Astrocyte of the hippocampus (primary cell): ENCODE results near the gene ARHGAP10.

ENCODE experiments used
- DNase-seq: peaks from one replicate; pipeline ENCODE4 v3.0.0; 2011; ENCODE audit warnings: low read depth, low spot score

ARHGAP10 gene

DNA sequence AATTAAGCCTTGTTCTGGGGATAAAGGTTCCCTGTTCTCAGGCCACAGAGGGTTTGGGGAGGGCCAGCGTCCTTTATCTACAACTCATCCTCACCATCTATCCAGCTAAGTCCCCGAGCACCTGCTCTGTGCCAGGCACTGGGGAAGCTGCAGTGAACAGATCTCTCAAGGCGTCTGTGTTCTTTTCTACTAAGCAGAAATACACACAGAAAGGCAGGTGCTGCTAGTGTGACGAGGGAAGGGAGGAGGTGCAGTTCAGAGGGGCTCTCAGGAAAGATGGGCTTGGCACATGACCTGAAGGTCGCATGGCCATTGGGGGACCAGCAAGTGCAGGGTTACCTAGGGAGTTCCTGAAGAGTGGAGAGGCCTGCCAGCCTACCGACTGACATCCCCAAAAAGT, 358.1 kb downstream of the ARHGAP10 start:
- DNase-seq = no peak

DNA sequence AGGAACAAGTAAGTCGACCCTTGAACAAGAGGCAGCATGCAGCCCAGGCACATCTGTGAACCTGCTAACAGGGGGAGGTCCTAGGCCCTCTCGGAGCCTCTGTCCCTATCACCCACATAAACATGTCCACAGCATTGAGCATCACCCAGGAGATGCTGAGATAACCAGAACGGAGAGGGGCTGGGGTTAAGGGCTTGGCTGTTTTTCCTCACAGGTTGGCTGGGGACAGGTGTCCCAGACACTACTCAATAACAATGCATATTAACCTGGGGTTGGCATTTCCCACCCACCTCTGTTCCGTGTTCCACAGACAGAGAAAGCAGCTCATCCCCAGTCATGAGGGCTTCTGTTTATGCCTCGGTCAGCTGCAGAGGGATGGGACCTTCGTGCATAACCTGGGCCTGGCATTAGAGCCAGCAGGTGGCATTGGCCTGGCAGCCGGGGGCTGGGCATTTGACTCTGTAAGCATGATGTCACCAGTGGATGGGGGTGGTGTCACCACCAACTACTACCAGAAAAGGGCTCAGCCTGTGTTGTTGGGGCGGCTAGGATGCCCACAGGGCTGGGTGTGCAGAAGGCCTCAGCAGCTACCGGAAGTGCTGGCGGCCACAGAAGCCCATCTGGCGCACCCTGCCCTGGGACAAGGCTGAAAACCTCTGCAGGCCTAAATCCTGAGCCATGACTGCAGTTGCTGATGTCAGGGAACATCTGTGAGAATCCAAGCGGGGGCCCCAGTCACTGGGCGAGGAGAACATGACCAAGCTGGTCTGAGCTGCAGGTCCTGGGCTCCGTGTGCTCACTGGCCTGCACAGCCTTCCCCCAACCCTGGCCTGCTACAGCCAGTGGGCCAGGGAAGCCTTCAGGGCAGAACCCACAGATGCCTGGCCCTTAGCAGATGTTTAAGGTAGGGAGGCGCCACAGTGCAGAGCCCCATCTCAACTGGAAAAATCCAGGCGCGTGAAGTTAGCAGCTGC, 358.9 kb downstream of the ARHGAP10 start:
- no peak for DNase-seq

DNA sequence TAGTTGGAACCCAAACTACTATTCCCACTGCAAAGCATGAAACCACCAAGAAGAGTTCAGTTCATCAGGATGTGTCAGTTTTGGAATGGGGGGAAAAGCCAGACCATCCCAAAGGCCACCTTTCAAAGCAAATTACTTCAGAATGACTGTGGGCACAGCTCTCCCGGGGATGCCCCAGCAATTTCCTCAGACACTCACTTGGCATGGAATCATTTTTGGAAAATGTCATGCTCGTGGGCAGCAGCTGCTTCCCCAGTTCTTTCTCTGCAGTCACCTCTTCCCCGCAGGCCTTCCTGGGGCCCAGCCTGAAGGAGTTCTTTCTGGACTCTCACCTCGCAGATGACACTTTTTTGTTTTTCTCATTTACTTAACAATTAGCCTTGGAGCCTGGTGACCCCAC, 360.0 kb downstream of the ARHGAP10 start:
- no peak for DNase-seq

DNA sequence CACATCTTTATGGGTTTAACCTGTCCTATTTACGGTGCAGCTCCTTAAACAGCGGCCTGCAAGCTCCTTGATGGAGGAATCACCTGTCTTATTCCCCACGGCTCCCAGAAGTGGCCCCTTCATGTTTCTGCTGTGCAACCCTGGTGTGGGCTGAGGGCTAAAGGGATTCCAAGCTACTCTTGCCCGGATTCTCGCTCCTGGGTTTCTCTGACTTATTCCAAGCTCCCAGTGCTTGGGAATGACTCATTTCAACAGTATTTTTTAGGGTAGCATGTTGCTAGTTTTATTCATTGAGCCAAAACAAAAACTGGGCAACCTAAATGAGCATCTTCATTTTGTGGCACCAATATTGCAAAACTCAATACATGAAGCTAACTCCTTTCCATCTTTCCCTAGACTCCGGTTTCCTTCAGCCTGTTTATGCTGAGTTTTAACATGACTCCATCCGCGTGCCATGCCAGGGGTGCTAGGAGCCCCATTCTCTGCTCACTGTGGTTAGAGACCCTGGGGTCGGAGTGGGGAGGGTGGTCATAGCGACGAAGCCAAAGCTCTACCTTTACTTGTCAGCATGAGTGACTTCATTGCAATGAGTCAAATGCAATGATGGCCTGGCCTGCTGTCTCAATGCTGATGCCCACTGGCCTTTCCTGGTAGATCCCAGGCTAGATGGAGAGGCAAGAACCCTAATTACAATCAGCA, 360.6 kb downstream of the ARHGAP10 start:
- peak; percentile 45 for DNase-seq

DNA sequence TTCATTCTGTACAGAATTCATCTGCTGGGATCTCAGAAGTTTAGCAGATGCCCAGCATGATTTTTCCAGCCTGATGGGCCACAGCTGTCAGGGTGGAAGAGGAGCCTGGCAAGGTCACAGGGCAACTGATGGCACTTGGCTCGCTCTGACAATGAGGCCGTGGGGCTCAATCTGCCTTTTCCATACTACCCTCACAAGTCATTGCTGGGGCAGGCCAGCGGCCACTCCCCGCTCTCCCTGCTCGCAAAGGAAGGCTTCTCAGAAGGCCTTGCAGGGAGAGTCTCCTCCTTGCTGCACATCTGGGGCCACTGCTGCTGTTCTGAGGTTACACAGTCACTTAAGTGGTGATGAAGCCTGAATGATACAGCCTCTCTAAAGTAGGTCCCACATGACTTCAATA, 361.2 kb downstream of the ARHGAP10 start:
- DNase-seq = no peak

DNA sequence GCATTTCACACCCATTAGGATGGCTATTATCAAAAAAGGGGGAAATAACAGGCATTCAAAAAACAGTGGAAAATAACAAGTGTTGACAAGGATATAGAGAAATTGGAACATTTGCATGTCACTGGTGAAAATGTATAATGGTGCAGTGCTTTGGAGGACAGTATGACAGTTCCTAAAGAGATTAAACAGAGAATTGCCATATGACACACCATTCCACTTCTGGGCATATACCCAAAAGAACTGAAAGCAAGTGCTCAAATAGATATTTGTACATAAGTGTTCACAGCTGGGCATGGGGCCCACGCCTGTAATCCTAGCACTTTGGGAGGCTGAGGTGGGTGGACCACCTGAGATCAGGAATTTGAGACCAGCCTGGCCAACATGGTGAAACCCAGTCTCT, 362.3 kb downstream of the ARHGAP10 start:
- DNase-seq = no peak

DNA sequence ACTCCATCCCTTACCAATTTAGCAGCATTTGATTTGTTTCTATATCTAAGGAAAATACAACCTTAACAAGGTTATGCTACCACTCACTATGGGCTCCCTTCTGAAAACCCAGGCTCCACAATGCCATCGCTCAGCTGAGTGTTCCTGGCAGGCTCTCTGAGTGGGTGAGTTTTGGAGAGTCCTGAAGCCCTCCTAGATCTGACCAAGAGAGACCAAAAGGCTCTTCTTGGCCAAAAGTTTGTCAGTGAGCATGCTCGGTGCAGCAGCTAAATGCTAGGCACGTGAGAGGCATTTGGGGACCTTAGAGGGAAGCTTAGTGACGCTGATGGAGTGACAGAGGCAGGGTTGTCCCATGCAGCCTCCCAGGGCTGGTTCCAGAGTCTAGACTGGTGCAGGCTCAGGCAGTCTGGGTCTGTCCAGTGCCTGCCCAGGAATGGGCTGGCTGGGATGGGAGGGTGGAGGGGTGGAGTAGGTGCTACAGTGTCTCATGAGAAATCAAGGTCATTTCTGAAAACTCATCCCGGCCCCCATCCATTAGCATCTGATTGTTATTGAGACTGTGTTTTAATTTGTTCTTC, 363.5 kb downstream of the ARHGAP10 start:
- DNase-seq = no peak

DNA sequence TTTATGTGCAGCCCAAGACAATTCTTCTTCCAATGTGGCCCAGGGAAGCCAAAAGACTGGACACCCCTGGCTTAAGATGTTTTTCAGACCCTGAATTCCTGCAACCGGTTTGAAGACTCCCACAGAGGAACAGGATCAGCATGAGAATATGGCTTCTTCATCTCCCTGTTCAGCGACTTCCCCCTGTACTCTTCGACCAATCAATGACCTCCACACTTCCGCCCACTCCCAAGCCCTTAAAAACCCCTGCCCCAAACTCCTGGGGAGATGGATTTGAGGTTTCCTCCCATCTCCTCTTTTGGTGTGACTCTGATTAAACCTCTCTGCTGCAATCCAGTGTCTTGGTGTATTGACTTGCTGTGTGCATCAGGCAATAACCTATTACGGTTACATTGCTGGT, 365.9 kb downstream of the ARHGAP10 start:
- DNase-seq = no peak

DNA sequence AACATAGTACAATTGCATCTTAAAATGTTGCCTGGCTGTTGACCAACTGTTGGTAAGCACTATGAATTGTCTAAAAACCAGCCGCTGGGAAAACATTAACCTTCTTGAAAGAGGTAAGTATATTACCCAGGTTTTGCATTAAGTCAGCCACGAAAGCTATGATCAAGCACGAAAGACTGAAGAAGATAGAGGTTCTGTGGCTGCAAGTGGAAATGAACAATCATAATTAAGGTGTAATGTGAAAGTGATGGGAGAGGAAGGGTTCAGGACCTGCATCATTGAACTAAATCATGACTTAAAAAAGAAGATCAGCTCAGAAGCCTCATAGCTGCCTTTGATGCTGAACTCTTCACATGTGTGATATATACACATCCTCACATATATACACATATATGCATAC, 369.3 kb downstream of the ARHGAP10 start:
- no peak for DNase-seq

DNA sequence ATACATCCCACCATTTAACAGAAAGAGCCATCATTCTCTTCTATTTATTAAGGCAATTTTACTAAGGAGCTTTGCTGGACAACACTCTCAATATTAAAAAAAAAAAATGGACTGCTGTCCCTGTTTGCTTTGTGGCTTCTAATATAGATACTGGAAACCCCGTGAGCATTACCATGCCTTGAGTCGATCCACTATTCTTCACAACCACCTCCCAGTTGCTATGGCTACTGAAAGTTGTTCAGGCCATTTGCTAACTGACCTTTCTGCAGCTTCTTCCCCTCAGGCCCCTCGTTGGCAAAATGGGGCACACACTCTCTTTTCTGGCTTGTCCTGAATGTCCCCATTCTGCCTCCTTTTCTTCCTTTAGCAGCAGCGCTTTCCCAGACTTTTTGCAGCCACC, 369.9 kb downstream of the ARHGAP10 start:
- no peak for DNase-seq

DNA sequence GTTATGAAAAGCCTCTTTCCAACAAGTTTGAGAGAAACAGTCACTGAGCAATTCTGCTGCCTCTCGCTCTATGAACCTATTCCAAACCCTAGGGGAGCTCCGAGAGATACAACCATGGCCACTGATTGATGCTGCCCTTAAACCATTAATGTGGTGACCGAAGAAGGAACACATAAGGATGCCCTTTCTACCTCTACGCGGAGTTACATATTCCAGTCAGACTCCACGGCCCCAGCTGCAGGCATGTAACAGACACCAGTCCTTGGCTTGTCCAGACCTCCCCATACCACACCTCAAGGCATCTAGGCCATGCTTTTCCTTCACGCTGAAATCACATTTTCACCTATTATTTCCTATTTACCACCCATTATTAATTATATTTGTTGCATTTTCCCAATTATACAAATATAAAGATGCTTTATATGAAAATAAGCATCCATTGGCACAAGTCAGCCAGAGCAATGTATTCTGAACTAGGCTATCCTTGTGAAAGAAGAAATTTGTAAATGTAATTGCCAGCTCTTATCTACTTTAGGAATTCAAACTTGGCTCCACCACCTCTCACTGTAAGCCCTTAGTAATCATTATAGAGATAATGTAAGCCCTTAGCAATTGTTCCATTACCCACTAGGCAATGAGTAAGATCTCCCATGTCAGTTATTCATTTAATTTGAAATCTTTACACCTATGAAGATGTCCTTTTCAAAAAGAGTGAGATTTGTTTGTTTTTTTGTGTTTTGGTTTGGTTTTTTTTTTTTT, 371.9 kb downstream of the ARHGAP10 start:
- DNase-seq = peak; percentile 59

DNA sequence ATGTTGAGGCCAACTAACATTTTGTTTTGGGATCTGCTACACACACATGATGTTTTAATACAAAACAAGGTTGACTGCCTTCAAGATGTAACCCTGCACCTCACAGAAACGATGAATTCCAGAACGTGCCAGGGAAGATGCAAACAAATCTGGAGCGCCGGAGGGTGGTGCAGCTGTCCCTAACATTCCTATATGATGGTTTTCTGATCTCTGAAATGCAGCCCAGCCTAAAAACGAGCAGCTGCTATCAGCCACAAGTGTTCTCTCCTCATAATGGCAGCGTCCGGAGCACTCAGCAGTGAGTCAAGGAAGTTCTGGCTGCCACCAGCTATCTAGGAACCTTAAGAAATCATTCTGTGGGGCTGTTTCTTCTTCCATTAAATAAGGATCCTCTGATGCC, 376.9 kb downstream of the ARHGAP10 start:
- DNase-seq = no peak

DNA sequence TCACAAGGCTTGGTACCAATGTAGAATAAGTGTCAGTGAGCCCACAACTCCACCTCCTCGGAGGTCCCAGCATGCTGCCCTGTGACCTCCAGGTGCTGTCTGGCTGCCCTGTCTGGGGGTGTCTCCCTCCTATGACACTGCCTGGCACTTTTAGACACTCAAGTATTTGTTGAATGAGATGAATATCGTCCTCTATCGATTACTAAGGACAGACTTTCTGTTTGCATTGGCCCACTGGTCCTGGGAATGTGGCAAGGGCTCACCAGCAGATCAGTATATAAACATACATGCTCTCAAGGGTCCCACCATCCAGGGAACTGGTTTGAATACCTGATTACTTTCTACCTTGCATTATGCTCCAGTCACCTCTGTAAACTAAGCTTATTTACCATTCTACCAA, 377.3 kb downstream of the ARHGAP10 start:
- no peak for DNase-seq

DNA sequence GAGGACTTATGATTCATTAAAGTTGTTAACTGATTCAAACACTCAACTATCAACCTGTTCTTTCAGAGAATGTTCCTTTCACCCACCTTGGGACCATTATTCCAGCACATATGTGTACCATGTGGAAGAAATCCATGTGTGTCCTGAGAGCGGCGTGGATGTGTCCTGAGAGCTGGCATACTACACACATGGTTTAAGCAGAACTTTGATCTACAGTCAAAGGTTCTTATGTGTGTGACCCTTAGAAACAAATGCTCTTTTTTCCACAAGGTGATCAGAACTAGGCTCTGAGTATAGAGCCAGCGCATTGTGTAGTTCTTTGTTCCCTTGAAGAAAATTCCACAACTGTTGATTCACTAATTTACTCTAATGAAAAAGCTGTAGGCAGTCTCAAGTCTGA, 378.3 kb downstream of the ARHGAP10 start:
- DNase-seq = peak; percentile 20

DNA sequence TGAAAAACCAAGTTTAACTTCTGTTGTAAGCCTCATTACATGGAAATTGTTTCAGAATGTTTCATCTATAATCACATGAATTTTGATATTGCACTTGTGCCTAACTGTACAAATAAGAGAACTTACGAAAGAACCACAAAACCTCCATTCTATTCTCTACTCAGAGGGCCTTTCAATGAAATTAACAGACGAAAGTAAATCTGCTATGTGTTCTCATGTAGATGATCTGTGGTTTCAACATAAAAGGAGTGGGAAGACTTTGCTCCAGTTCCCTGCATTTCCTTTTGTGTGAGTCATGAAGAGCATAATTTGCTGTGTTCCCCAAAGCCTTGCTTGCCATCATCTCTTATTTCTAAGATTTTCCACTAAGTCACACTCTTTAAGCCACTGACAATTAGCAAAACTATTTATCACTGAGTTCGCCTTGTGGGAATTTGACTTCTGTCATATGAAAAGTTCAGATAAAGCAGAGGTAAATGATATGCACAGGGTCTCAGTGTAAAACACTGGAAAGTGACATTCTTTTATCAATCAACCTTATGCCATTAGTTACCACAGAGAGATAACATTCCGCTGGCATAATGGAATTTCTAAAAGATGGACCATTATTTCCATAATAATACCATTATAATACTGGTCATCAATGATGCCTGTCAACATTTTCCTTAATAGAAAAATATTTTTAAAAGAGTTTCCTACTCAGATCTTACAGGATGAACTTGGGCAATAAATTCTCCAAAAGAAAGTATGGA, 380.5 kb downstream of the ARHGAP10 start:
- peak; percentile 91 for DNase-seq

DNA sequence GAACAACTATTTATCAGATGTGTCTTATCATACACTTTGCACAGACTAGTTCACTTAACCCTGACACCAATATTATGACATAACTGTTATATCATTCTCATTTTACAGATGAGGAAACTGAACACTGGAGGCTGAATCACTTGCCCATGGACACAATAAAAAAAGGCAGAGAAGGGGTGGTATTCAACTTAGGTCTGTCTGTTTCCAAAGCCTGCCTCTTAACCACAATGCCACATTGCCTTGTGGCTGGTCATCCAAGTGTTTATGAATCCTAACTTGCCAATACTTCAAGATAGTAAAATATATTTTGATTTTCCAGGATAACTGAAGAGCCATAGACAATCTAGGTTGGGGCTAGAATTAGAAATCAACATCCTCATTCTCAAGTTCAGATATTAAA, 382.5 kb downstream of the ARHGAP10 start:
- no peak for DNase-seq

DNA sequence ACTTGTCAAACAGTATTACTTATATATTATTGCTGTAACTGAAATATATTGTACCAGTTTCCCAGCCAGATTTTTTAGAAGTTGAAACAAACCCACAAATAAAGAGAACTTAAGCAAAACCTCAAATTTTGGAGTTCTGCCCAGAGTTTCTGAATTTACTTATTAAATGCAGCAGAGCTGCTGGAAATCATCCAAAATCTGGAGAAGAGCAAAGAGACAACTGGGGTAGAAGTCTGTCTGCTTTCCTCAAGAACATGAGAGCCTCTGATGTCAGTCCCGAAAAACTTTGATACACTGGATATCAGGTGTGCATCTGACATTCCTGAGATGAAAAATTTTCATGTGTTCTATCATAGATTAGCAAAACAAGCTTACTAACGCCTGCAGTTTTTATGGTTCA, 384.4 kb downstream of the ARHGAP10 start:
- peak; percentile 65 for DNase-seq

DNA sequence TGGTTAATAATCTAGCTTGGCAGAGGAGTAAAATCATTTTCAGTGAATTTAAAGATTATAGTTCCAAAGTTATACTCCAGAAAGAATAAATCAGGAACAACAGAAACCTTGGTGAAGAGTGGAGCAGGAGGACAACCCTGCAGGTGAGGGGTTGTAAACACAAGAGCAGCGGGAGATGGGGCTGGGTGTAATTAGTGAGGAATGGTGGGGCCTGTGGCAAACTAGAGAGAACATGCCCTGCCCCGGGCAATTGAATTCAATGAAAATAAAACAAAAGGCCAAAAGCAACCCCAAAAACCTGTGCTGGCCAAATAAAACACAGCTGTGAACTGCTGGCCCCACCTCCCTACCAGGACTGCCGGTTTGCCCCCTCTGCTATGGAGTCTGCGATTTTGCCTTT, 385.1 kb downstream of the ARHGAP10 start:
- DNase-seq = peak; percentile 12

DNA sequence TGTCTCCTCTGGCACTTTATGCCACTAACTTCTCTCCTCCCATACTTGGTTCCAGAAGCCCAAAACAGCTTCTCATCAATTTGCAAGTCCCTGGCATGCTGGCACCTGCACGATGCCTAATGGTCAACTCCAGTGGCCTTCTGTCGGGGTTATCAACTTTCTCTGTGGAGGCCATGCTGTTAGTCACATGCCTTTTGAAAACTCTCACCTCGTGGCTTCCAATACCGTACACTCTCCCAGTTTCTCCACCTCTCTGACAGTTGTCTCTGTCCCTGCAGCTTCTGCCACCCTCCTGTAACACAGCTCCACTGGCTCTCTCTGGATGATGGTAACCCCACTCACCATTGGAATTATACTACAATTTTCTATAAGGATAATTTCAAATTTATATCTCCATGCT, 386.3 kb downstream of the ARHGAP10 start:
- DNase-seq = no peak

DNA sequence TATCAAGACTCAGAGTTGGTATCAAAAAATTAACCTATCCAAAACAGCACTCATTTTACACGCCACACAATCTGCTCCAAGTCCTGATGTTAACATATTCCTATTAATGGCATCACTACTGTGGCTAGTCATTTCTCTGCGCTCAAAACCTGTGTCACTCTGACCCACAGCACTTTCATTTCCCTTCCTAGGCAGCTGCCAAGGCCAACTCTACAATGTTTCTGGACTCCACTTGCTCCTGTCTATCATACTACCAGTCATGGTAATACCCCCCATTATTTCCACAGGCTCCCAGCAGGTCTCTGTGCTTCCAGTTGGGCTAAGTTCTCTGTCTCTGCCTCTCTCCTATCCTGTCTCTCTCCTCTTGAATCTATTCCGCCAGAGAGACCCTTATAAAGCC, 386.7 kb downstream of the ARHGAP10 start:
- DNase-seq = no peak

DNA sequence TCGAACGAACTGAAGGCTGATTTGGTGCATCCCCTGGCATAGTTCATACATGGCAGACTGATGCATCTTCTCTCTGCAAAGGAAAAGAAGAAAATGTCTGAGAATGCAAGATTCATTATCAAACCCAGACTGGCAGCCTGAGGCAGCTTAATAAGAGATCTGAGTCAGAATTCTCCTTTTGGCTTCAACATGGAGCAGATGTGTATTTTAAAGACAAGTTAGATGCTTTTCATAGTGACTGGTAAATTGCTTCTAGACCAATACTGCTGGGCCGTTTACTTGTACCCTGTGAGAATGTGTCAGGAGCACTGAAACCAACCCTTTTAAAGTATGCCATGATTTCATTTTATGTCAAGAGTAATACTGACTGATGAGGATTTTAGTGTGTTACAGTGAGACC, 388.3 kb downstream of the ARHGAP10 start:
- DNase-seq = no peak
